Heart right ventricle (tissue), 16 donors: ENCODE results near the gene KCNJ6. TPM values are rescaled to one million over a fixed set of nuclear protein-coding genes. Genes with fewer than 3 reads are reported as not detected.

Source experiments
- ATAC-seq, 8 donors: fragments of 200-7000 bp; cut with Tn5 transposase; one replicate each; pipeline ENCODE4 v1.9.1; 2020; ENCODE audit warnings: mild to moderate bottlenecking in 8 of 8, moderate library complexity in 8 of 8, moderate number of reproducible peaks in 1 of 8
- DNase-seq, 2 donors: peaks; one replicate each; pipeline ENCODE4 v3.0.0-alpha.2; 2020
- H3K27ac ChIP-seq, 10 donors: fragments of 200-600 bp; sonication (generic) in 2 of 10; one replicate each; pipeline versions ENCODE4 v1.5.0 to v1.8.0; 2020 to 2022; ENCODE audit warnings: mild to moderate bottlenecking in 3 of 10
- H3K27me3 ChIP-seq, 7 donors: fragments of 200-600 bp; one replicate each; pipeline ENCODE4 v1.8.0; 2021 to 2022; ENCODE audit warnings: mild to moderate bottlenecking in 2 of 7
- H3K36me3 ChIP-seq, 9 donors: fragments of 200-600 bp; sonication (generic) in 1 of 9; one replicate each; pipeline versions ENCODE4 v1.5.0 to v1.8.0; 2020 to 2022; ENCODE audit warnings: mild to moderate bottlenecking in 2 of 9
- H3K4me1 ChIP-seq, 9 donors: fragments of 200-600 bp; sonication (generic) in 1 of 9; one replicate each; pipeline versions ENCODE4 v1.5.0 to v1.8.0; 2020 to 2022; ENCODE audit warnings: mild to moderate bottlenecking in 4 of 9
- H3K4me3 ChIP-seq, 10 donors: fragments of 200-600 bp; sonication (generic) in 2 of 10; one replicate each; pipeline versions ENCODE4 v1.5.0 to v1.8.0; 2020 to 2022; ENCODE audit warnings: mild to moderate bottlenecking in 7 of 10, moderate library complexity in 2 of 10
- H3K9me3 ChIP-seq, 11 donors: fragments of 200-600 bp in 10 of 11; sonication (generic) in 2 of 11; one replicate each; pipeline versions ENCODE4 v1.5.0 to v1.8.0; 2013 to 2022; ENCODE audit warnings: mild to moderate bottlenecking in 2 of 11, control low read depth in 1 of 11, moderate library complexity in 1 of 11
- WGBS, 2 donors: extraction: QIAGEN DNeasy Blood & Tissue Kit; methylation state at CpG; one replicate each; pipeline ENCODE4 v1.1.7; 2013; ENCODE audit warnings: inconsistent platforms in 1 of 2; 5-methylcytosine and 5-hydroxymethylcytosine counted together
- intact Hi-C, 10 donors: fragments of 100-400 bp; cut with DNase I; formaldehyde crosslinking; loops; one replicate each; pipeline versions ENCODE4 v1.11.1 to v1.14.2; 2022
- polyA plus RNA-seq, 2 donors: library from polyadenylated mRNA; stranded (reverse); fragments of 200-250 nt; gene quantifications; one replicate each; pipeline ENCODE4 v1.2.3, GENCODE V29; 2013
- total RNA-seq, 10 donors: library from RNA; stranded (reverse); fragmentation: NEBNext Ultra II Directional in 3 of 10; extraction: Animal tissue kit (Norgen Biotek cat#: 25700) in 3 of 10; gene quantifications; one replicate each; pipeline versions ENCODE4 v1.2.1 to v1.2.4, GENCODE V29; 2021 to 2023
- TF ChIP-seq, protein P1 (sequence below), 9 donors: fragments of 200-600 bp; sonication (generic) in 2 of 9; IDR thresholded peaks; one replicate each; pipeline versions ENCODE4 v1.5.0 to v1.8.0; 2021 to 2022; ENCODE audit warnings: antibody characterized with exemption in 9 of 9, mild to moderate bottlenecking in 5 of 9, moderate library complexity in 1 of 9
- donor health status: Arrhythmogenic right ventricular cardiomyopathy.
- donor health status: ischemic (EF 13 %, LVEDD 7.1; RV severe dilation, severe dysfunction).
- donor health status: healthy with polysubstance abuse.
- donor health status: DM: no; HTN: yes; CAD: no.
- donor health status: DM: no; HTN: no; CAD: no.
- donor health status: ischemic (EF 25% LVEDD 6.9; RV normal size, moderate dysfunction).
- donor health status: ischemic (EF 25% LVEDD 5.7; RV mildly dilated, moderate dysfunction).
- donor health status: healthy.
- donor health status: DM: yes; HTN: yes; CAD: no.
- donor health status: Ischemic cardiomyopathy.
- donor health status: ischemic (EF 35%, LVEDD 5.7; RV mildly dilated, moderate dysfunction).
- donor health status: nonischemic (EF 11% LVEDD 7.7; RV severe dilation, severe dysfunction).
- donor health status: DM: yes; HTN: yes; CAD: no.
- donor health status: PGD.
- donor health status: ischemic (EF 29% LVEDD 5.4; RV normal size, mild dysfunction).
- donor health status: nonischemic (EF 23%, LVEDD 6.1; RV moderate dilation, normal function).

The KCNJ6 gene
- total and polyA plus RNA-seq, 12 donors: not detected

DNA sequence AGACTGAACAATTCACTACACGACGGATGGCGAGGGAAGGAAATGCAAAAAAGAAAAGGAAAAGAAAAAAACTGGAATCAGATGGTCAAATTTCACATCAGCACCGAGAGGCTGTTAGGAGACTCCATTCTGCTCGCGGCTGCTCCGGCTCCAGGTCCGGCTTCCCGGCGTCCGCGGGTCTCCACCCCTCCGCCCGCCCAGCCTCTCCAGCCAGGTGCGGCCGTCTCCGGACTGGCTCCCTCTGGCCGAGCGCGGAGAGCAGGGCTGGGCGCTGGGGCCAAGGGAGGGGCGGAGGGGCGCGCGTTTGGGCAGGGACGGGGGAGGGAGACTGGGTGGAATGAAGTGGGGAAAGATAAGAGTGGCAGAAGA lies 332 bp downstream of the KCNJ6 start:
- DNase-seq: no peak
- intact Hi-C loops: loop anchor here in 8 of 10 donors (5.0 to 10.0 kb wide), 3 partner anchors 201 to 219 kb away; no protein-coding TSS in a partner anchor
- peak in 3 of 8 donors; percentile 11 to 42 (median 41) for ATAC-seq
- Histone ChIP-seq H3K27me3 (peaks cover 18 to 86% (median 68%) of the 10 kb centered on the region in 7 donors), H3K27ac (no peak overlapping the region), H3K36me3 (no peaks in the 10 kb centered on the region), H3K4me3 (peak overlapping the region; percentile 3 to 36 (median 28)), H3K4me1 (peaks cover 8 to 21% (median 15%) of the 10 kb centered on the region in 9 donors), H3K9me3 (peaks cover 0 to 4% (median 0%) of the 10 kb centered on the region in 11 donors)
- WGBS, 2 donors: 1 to 2% methylated on average over 26 of the region's 26 CpGs
- TF ChIP-seq, protein P1, sequence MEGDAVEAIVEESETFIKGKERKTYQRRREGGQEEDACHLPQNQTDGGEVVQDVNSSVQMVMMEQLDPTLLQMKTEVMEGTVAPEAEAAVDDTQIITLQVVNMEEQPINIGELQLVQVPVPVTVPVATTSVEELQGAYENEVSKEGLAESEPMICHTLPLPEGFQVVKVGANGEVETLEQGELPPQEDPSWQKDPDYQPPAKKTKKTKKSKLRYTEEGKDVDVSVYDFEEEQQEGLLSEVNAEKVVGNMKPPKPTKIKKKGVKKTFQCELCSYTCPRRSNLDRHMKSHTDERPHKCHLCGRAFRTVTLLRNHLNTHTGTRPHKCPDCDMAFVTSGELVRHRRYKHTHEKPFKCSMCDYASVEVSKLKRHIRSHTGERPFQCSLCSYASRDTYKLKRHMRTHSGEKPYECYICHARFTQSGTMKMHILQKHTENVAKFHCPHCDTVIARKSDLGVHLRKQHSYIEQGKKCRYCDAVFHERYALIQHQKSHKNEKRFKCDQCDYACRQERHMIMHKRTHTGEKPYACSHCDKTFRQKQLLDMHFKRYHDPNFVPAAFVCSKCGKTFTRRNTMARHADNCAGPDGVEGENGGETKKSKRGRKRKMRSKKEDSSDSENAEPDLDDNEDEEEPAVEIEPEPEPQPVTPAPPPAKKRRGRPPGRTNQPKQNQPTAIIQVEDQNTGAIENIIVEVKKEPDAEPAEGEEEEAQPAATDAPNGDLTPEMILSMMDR (IDR thresholded peaks at IDR 0.05): no peak

DNA sequence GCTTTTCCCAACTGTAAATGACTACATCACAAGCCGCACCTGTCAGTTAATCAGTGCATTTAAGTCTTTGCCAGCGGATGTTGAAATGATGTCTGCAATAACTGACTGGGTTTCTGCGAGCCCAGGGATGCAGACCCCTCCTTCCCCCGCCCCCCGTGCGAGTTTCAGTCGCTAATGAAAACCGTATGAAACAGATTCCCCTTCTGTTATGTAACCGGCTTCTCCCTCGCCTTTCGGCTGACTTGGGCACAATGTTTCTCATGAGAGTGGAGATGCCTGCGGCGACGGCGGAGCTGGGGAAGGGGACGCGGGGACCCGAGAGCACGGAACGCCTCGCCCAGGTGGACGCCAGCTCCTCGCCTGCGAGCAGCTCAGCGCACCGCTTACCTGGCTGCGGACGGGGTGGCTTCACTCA lies 753 bp downstream of the KCNJ6 start:
- no peaks in the 10 kb centered on the region for H3K36me3 ChIP-seq
- H3K27ac ChIP-seq: no peak overlapping the region
- H3K27me3 ChIP-seq: peaks cover 18 to 89% (median 71%) of the 10 kb centered on the region in 7 donors
- 3 to 4% methylated on average over 28 of the region's 28 CpGs for WGBS, 2 donors
- TF ChIP-seq, protein P1 (IDR thresholded peaks at IDR 0.05): no peak
- peak overlapping the region in 8 of 10 donors; percentile 3 to 36 (median 22) for H3K4me3 ChIP-seq
- peaks cover 8 to 21% (median 15%) of the 10 kb centered on the region in 9 donors for H3K4me1 ChIP-seq
- peaks cover 0 to 4% (median 0%) of the 10 kb centered on the region in 11 donors for H3K9me3 ChIP-seq
- ATAC-seq (no peak), DNase-seq (no peak)
- intact Hi-C loops: loop anchor here in 8 of 10 donors (5.0 to 10.0 kb wide), 3 partner anchors 201 to 218 kb away; no protein-coding TSS in a partner anchor

DNA sequence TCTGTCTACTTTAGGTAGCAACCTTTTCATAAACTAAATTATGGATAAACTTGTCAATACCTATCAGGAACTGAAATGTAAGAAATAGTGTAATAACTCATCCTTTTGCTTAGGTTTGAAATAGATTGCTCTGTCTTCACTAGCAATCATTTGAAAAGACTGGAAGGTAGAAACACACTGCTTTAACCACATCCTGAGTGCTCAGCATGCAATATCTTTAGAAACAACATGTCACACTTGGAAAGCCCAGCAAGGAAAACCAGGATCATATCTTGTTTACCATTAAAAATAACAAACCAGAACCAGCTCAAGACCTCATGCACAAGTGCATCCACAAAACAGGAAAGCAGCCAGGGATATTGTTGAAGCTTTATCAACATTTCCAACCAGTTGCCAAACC lies 3.6 kb downstream of the KCNJ6 start:
- no peak for ATAC-seq

DNA sequence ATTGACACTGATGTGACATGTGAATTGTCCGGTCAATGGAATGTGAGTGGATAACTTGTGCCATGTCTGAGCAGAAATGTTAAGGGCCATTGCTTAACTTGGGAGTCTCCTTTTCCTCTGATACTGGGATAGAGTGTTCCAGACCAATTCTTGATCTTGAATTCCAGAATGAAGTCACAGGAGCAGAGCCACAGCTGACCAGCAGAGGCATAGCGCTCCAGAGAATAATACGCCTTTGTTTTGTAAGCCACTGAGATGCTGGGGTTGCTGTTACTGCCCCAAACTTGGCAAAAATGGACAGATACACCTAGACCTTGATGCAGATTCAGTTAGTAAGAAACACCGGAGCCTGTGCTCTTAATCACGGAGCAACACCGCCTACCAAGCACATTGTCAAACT lies 6.3 kb downstream of the KCNJ6 start:
- intact Hi-C loops: loop anchor here in 3 of 10 donors (10.0 kb wide), 1 partner anchor 195 kb away; no protein-coding TSS in a partner anchor
- Histone ChIP-seq H3K27ac (no peak overlapping the region), H3K36me3 (no peaks in the 10 kb centered on the region), H3K27me3 (peaks cover 5 to 55% (median 42%) of the 10 kb centered on the region in 7 donors), H3K4me1 (peaks cover 0 to 6% (median under 1%) of the 10 kb centered on the region in 9 donors), H3K4me3 (no peak overlapping the region), H3K9me3 (no peaks in the 10 kb centered on the region)
- TF ChIP-seq, protein P1 (IDR thresholded peaks at IDR 0.05): no peak
- no peak for DNase-seq
- WGBS, 2 donors: 74 to 84% methylated on average over 6 of the region's 6 CpGs
- no peak for ATAC-seq

More for the DNA sequence above, 3.6 kb downstream of the KCNJ6 start:
- Histone ChIP-seq H3K4me3 (no peak overlapping the region), H3K36me3 (no peaks in the 10 kb centered on the region), H3K27ac (no peak overlapping the region), H3K4me1 (peaks cover 8 to 21% (median 15%) of the 10 kb centered on the region in 9 donors), H3K9me3 (no peaks in the 10 kb centered on the region), H3K27me3 (peaks cover 18 to 81% (median 67%) of the 10 kb centered on the region in 7 donors)
- TF ChIP-seq, protein P1 (IDR thresholded peaks at IDR 0.05): no peak
- intact Hi-C loops: loop anchor here in 4 of 10 donors (2.0 to 10.0 kb wide), 2 partner anchors 198 kb away; no protein-coding TSS in a partner anchor
- no peak for DNase-seq
